Skin of body (tissue), 2 donors: Measurements from ENCODE around the gene LASP1. TPM values are rescaled to one million over a fixed set of nuclear protein-coding genes. Genes with fewer than 3 reads are reported as not detected.

Experiments
- small RNA-seq: library from RNA; depleted of rRNA; stranded (forward); fragments of <200 nt; gene quantifications from one replicate; pipeline ENCODE3, GENCODE V24; 2014; ENCODE audit warnings: low replicate concordance
- total RNA-seq: library from RNA; depleted of rRNA; stranded (reverse); fragments of >200 nt; gene quantifications from one replicate; pipeline ENCODE4 v1.2.3, GENCODE V29; 2014

LASP1 gene
- total RNA-seq, 1 donor from 2014 or later = 44.4 TPM

Small RNAs within 50 kb of the gene (small RNA-seq; reads per million reads assigned to genes)
- gene MIR4727 (not detected), gene MIR6779 (not detected), gene SNORA21 (not detected), gene SNORA21B (not detected)

Other genes with a start within 250 kb of the LASP1 start
- gene EPOP, start 195.1 kb upstream of the LASP1 start, total RNA-seq = 0.49 TPM
- gene MLLT6, start 164.8 kb upstream of the LASP1 start, total RNA-seq = 23.4 TPM
- 1.6 TPM for gene CISD3, start 139.7 kb upstream of the LASP1 start, total RNA-seq
- 5.5 TPM for gene PCGF2, start 121.7 kb upstream of the LASP1 start, total RNA-seq
- 106 TPM for gene PSMB3, start 117.3 kb upstream of the LASP1 start, total RNA-seq
- gene PIP4K2B, start 70.5 kb upstream of the LASP1 start, total RNA-seq = 27.7 TPM
- gene CWC25, start 44.7 kb upstream of the LASP1 start, total RNA-seq = 16.8 TPM
- gene RPL23, start 16.3 kb upstream of the LASP1 start, total RNA-seq = 2,261 TPM
- not detected for gene FBXO47, start 97.3 kb downstream of the LASP1 start, total RNA-seq